Measurements from ENCODE around the gene ARHGAP24.

Gene ARHGAP24

DNA sequence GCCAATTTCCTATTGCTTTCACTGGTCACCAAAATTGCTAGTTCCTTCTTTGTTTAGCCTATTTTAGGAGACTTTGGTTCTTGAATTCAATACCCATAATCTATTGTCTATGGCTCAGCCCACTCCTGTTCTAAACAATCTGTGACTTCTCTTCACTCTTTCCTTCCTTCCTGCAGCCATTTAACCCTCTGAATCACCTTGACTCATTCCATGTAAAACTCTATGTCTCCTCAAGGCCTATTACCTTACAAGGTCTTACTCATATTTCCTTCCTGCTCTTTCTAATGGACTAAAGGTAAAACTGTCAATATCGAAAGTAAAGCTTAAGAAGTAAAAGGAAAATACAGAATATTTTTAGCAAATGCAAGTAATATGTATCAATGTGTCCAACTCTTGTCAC is 301.6 kb downstream of the ARHGAP24 start:
- no peak for DNase-seq (ENCODE audit: low read depth, low spot score)

DNA sequence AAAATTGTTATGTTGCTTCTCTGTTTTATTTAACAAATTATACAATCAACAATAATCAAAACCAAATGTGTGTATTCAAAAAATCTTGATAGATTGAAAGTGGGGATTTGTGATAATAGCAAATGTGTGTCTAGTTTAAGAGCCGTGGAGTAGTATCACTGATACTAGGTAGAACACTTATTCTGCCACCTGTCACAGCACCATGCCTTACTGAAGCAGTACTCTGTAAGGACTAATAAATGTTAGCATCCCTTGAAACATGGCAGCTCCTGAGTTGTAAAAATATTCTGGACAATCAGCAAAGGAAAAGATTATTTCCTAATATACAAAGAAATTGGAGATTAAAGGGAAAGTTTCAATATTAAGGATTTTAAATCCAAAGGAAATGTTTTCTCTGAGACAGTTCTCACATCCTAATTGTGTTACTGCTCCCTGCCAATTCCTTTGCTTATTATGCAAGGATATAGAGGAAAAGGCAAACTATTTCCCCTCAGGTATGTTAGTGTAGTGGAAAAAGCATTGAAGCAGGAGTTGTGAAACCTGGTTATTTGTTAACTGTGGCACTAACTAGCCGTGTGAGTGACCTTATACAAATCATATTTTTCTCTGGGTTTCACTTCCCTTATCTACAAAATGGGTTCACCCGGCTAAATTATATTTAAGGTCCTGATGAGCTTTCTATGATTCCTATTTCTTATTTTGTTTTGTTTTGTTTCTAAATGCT is 303.1 kb downstream of the ARHGAP24 start:
- no peak for DNase-seq (ENCODE audit: low read depth, low spot score)

DNA sequence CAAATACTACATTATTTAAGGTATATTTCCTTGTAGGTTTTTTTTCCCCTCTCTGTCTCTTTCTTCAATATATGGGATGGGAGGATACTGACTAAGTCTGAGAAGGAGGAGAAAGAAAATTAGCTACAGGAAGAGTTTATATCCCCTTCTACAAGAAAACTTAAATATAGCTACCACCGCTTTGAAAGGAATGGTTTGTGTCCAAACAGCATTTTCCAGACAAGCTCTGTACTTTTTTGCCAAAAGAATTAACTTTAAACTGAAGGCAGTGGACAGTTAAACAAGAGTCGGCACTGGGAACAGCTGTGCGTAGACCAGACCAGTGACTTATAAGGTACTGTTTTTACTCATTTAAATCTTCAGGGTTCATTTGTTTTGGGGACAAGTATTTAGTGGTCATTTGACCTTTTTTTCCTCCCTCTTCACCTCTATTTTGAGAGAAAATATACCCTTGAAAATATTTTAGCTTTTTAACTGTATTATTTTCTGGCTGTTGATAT is 303.7 kb downstream of the ARHGAP24 start:
- no peak for DNase-seq (ENCODE audit: low read depth, low spot score)

DNA sequence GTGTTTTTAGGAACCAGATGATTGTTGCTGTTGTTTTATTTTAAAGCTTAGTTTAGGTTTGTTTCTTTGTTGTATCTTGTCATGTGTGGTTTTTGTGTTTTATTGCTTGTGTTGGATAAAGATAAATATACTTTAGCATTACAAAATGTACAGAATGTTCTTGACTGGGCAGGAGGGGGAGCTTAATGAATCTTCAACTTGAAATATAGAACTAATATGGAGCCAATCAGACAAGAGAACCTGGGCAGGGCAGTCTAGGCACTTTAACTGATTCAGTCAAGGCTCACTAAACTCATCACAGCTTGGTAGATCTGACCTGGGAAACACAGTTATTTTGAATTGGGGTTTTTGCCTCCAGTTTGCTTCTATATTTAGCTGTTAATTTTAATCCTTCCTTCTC is 304.2 kb downstream of the ARHGAP24 start:
- DNase-seq (ENCODE audit: low read depth, low spot score): no peak

DNA sequence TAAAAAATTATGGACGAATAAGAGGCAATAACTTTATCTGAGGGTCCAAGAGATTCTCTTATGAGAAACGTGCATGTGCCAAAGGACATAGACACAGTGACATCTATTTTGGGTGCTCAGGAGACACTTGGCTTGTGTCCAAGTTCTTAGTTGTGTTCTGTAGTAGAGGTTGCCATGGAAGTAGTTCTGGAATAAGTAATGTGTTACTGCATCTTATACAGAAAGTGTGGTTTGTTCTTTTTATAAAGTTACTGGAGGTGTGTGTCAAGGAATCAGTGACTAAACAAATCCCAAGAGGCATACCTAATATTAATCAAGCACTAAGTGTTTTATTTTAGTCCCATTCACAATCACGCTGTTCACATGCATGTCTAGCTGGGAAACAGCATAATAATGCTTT is 305.7 kb downstream of the ARHGAP24 start:
- DNase-seq (ENCODE audit: low read depth, low spot score): no peak

DNA sequence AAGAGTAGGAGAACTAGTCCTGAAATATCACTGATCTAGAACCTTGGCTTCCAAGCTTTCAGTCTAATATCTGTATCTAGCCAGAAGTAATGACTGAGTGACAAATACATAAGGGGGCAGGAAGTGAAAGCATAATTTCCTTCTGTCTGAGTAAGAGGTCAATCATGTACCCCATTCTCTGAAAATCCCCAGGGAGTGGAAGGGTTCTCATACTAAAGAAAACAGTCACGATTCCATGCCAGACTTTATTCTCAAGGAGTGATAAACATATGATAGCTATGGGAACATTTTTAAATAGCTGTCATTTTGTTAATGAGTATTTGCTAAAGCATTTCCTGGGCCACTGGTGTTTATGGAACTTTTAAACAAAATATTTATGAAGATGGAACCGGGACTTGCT is 308.5 kb downstream of the ARHGAP24 start:
- DNase-seq (ENCODE audit: low read depth, low spot score): no peak

DNA sequence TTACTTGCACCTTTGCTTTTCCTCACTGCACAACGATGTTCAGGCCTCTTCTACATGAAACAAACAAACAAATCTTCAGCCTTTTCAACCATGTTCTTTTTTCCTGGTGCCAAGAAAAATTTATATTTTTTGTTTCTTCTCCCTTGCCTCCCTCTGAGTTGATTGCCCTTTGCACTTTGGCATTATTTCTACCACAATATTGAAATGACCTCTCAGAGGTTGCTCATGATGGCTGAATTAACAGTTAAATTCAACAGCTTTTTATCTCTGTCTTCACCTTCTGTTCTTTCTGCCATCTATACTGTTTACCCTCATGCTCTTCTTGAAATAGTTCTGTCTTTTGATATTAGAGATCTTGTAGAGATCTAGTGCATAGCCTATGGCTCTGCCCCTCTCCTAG is 308.9 kb downstream of the ARHGAP24 start:
- DNase-seq (ENCODE audit: low read depth, low spot score): no peak

DNA sequence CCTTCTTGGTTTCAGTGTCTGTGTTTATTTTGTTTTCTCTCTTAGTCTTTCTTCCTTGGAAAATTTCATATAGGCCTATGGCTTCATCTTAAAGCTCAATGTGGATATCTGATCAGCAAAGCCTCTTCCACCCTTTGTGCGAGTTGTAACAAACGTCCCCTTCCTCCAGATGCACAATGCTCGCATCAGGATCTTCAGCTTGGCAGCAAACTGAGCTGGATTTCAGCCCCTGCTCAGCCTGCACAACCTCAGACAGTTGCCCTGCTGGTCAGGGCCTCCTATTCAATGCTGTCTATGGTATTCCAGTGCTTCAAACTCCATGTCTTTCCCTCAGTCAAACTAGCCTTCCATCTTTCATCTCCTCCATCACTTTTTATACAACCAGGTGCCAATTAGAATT is 309.4 kb downstream of the ARHGAP24 start:
- no peak for DNase-seq (ENCODE audit: low read depth, low spot score)

DNA sequence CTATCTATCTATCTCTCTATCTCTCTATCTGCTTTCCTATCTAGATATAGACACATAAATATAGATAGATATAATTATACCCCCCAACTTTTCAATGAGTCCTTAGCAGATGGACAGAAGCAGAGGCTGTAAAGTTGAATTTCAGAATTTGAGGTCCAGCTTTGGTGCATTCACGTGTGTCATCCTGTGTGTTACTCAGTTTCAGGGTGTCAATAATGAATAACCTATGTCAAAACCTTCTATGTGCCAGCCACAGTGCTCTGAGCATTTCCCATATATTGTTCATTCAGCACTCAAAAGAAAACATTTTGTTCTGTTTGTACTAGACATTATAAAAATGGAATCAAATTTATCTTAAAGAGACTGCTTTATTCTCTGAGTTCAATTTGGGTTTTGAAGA is 310.0 kb downstream of the ARHGAP24 start:
- DNase-seq (ENCODE audit: low read depth, low spot score): no peak

DNA sequence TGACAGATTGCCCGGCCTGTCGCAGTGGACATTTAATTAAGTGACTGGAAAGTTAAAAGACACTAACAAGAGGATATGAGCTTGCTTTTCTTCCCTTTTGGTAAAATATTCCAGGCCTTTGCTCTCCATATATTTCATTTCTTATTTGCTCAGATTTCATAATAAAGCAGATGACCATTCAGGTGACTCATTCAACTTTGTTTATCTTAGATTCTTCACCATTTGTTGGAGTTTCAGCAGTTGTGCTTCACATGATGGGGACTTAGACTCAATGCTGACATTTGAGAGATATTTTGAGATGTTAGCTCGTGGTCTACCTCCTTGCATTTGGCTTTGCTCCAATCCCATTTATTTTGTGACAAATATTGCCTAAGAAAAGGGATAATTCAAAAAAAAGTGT is 312.2 kb downstream of the ARHGAP24 start:
- no peak for DNase-seq (ENCODE audit: low read depth, low spot score)

DNA sequence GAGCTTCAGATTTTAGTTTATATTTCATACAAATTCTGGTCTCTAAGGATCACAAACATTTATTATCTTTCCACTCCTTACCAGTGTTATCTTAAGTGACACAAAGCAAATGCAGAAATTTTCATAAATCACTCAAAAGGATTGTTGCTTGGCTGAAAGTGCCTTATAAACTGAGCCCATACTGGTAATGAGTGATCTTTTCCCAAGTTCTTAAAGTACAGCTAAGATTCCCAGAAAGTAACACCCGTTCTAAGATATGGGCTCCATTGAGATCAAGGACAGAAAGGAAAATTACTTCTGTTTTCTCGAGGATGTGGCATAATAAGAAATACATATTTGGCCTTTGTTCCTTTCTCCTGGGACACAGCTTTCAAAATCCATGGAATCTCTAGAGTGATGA is 313.7 kb downstream of the ARHGAP24 start:
- DNase-seq (ENCODE audit: low read depth, low spot score): no peak

DNA sequence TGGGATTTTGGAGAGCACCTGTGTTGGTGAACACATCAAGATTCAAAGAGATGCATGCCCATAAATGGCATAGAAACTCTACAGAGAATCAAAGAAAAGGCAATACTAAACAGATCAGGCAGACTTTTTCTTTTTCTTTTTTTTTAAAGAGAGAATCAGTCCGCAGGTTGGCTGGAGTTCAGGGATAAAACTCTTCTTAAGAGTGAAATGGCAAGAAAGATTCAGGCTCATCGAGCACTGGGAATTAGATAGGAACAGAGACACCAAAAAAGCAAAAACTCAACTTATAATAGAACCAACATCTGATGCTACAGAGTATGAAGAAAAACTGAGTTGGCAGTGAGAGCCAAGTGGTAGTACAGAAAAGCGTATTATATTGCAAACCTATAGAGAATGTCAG is 314.3 kb downstream of the ARHGAP24 start:
- no peak for DNase-seq (ENCODE audit: low read depth, low spot score)

DNA sequence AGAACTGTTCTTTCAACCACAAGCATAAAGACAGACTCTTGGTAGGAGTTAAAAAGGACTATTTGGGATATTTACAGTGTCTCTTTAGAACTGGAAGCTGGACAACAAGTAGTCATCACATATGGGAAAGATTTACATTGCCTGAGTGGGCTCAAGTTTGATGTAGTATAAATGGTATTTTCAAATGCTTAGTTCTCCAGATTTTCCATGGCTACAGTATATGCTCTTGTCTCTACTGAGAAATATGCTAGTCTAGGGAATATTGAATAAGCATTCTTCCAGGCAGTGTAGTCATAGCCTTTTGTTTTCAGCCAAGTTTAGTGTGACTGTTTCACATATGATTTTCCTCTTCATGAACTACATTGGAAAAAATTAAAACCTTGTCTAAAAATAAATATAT is 315.6 kb downstream of the ARHGAP24 start:
- DNase-seq (ENCODE audit: low read depth, low spot score): no peak

DNA sequence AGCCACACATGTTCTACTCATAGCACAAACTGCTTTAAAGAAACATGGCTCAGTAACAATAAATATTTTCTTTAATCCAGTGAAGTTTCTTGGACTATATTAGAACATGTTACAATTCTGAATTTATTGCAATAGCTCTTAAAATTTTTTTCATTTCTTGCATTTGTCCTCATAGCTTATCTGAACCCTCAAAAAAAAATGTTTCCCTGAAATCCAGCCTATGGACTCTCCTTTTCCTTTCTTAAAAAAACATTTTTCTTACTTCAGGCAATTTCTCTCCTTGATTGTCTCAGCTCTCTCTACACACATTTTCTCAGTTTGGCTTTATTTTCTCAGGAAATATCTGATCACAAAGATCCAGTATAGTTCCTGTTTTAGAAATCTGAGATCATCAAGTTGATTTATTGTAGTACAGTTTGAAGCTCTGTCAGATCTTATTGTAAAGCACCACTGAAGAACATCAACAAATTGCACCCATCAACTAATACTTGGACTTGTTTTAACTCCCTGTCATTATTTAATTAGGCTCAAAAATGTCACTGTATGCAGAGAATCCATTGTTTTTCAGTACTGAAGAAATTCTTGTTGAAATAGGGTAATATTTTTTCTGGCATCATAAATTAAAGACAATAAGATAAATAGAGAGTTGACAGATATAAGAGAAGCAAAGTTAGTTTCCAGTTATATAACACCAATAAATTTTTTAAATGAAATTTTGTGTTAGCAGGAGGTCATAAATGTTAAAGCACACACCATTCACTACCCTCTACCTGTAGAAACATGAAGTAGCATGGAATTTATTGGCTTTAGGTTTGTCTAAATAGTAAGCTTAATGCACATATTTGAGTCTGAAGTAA is 317.7 kb downstream of the ARHGAP24 start:
- no peak for DNase-seq (ENCODE audit: low read depth, low spot score)

DNA sequence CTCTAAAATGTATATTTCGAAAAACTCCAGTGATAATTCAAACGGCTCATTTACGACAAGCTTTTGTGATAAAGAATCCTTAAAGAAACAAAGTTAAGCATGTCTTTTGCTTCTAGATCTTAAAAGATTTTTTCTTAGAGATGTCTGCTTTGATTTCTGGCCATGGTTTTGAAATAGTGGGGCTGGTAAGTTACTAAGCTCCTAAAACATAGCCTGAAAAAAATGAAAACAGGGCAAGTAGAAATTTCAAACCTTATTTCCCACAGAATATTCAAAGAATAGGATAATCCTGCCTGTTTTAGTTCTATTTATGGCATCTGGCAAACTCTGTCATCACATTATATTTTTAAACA is 318.3 kb downstream of the ARHGAP24 start:
- DNase-seq (ENCODE audit: low read depth, low spot score): no peak

DNA sequence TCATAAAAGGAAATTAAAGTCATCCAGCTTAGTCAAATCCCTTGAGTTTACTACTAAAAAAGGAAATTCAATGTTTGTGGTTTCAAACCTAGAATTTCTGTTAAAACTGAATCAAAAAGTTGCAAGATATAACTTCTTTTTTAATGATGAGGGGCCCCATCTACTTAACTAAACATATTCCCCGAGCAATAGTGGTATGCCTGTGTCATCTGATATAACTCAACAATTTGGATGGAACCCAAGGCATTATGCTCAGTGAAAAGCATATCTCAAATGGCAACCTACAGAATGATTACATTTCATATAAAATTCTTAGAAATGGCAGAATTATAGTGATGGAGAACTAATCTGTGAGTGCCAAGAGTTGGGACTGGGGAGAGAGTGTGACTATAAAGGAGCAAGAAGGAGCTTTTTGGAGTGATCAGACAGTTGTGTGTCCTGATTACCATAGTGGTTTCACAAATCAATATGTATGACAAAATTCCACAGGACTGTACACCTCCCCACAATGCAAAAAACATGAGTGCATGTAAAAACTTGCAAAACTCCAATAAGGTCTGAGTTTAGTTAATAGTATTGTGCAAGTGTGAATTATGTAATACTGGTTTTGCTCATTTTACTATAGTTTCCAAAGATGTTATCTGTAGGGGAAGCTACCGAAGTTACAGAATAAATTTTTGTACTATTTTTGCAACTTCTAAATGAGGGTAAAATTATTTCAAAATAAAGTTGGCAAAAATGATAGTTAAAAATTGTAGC is 323.2 kb downstream of the ARHGAP24 start:
- DNase-seq (ENCODE audit: low read depth, low spot score): no peak

DNA sequence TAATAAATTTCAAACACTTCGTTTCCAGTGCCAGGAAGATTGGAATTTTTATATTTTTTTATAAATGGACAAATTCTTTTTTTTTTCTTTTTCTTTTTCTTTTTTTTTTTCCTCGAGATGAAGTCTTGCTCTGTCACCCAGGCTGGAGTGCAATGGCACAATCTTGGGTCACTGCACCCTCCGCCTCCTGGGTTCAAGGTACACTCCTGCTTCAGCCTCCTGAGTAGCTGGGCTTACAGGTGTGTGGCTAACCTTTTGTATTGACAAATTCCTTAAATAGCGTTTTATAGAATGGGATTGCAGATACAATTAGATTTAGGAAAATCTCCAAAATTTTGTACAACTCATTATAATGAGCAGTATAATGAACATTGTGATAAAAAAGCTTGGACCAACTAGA is 328.9 kb downstream of the ARHGAP24 start:
- DNase-seq (ENCODE audit: low read depth, low spot score): no peak

DNA sequence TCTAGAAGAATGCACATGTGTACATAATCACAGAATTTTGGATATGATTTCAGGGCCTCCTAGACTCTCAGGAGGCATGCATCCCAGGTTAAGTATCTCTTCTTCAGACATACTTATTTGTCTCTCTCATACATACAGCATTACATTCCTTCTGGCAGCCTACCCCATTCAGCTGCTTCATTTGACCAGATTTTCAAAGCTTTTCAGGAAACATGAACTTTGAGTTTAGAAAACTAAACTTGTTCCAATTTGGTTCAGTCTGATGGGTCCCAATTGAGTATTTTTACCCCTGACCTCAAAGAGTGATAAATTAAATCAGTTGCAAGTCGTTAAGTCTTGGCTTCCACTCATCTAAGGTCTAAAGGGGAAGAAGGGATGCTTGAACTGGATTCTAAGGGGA is 330.9 kb downstream of the ARHGAP24 start:
- DNase-seq (ENCODE audit: low read depth, low spot score): no peak

DNA sequence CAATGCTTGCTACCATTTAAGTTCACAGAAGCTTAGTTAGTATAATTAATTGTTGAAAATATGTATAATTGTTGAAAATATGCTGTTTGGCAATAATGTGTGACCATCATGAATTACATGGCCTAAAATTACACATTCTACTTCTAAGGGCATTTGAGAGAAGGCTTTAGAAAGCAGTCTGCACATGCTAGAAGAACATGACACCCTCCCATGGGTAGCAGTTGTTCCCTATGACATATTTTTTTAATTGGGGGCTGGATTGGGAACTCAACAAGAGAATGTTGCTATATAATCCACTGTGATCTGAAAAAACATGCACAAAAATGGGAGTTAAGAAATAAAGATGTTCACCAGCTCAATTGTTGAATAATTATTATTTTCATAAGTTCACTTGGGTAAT is 331.4 kb downstream of the ARHGAP24 start:
- DNase-seq (ENCODE audit: low read depth, low spot score): no peak

DNA sequence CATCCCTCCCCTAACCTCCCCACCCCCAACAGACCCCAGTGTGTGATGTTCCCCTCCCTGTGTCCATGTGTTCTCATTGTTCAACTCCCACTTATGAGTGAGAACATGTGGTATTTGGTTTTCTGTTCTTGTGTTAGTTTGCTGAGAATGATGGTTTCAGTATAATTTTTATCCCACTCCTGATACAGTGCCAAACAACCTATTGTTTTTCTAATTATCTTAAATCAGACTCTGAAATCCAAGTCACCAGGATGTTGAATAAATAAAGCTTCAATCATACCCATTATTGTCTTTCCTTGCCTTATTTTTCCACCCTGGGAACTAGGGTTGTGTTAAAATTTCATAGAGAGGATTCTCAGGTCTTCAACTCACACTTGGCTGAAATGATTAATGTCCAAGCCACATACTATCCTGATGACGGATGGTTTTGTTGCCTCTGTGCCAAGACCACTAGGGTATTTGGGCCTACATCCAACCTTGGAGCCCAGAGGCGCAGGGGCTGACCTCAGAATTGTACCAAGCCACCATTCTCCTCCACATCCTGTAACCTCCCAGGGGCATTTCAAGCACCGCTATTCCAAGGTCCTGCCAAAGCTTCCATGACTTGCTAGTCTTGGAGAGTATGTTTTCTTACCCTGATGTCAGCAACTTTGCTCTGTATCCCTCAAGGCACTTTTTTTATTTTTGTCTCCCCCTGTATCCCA is 332.4 kb downstream of the ARHGAP24 start:
- DNase-seq (ENCODE audit: low read depth, low spot score): peak; percentile 79

DNA sequence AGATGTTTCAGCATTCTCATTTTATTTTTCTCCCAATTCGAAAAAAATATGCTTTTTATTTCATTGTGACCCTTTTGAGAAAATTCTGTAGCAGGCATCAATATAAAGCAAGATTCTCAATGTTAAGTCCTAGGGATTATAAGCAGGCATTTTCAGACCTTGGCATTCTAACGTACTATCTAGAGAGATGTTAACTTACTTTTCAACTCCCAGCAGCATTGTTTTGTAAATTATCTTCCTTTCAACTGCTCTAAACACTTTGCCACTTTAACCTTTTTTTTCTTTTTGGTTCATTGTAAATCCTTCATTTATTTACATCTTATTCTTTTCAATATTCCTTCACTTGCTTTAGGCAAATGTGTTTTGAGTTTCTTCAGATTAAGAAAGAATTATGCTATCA is 333.2 kb downstream of the ARHGAP24 start:
- no peak for DNase-seq (ENCODE audit: low read depth, low spot score)

DNA sequence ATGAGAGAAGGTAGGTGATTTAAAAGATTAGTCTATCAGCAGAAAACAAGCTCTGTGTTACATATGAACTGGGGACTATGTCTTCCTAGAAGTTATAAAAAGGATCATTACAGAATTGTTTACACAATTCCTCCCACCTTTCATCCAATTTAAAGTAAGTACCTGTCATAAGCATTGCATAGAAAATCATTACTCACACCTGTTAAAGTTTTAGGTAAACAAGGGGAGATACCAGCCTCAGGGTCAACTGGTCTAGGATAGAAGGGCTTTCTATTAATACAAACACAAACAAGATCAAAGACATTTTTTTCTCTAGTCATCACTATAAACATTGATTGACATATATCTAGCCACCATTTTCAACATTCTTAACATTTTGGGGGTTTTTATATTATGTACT is 333.9 kb downstream of the ARHGAP24 start:
- DNase-seq (ENCODE audit: low read depth, low spot score): no peak

Measured in smooth muscle cell of the brain vasculature (primary cell).